Neural cell (in vitro differentiated cells): Measurements from ENCODE around the gene PPHLN1. TPM values are rescaled to one million over a fixed set of nuclear protein-coding genes. Genes with fewer than 3 reads are reported as not detected.

Experiments
- H2AFZ ChIP-seq: fragments of 200-600, 300-800 bp; sonication (generic), shearing (Covaris generic); 2 replicates; pipeline ENCODE4 v1.6.0; 2014; ENCODE audit warnings: low read depth, mild to moderate bottlenecking, antibody characterized with exemption, low read length, moderate library complexity
- H3F3A ChIP-seq: fragments of 200-600 bp; shearing (Covaris generic); 2 replicates; pipeline ENCODE4 v1.6.1; 2016; ENCODE audit warnings: mild to moderate bottlenecking, moderate library complexity, mixed read lengths, antibody characterized with exemption, low read length; ENCODE audit not compliant: insufficient read depth, poor library complexity, severe bottlenecking
- H3K27ac ChIP-seq: fragments of 200-600, 300-800 bp; sonication (generic), shearing (Covaris generic); 2 replicates; pipeline ENCODE4 v1.5.1; 2014; ENCODE audit warnings: mild to moderate bottlenecking, low read length, moderate library complexity
- H3K27me3 ChIP-seq: fragments of 300-800, 200-600 bp; sonication (generic), shearing (Covaris generic); 2 replicates; pipeline ENCODE4 v1.6.0; 2014; ENCODE audit warnings: mild to moderate bottlenecking, low read depth, low read length, moderate library complexity; ENCODE audit not compliant: insufficient read depth
- H3K36me3 ChIP-seq: fragments of 300-800, 200-600 bp; sonication (generic), shearing (Covaris generic); 2 replicates; pipeline ENCODE4 v1.5.1; 2014; ENCODE audit warnings: mild to moderate bottlenecking, antibody characterized with exemption, low read length, moderate library complexity; ENCODE audit not compliant: insufficient read depth
- H3K4me2 ChIP-seq: fragments of 300-800, 200-600 bp; sonication (generic), shearing (Covaris generic); 2 replicates; pipeline ENCODE4 v1.6.0; 2014; ENCODE audit warnings: mild to moderate bottlenecking, low read length
- H3K4me3 ChIP-seq: fragments of 300-800, 200-600 bp; sonication (generic), shearing (Covaris generic); 2 replicates; pipeline ENCODE4 v1.5.1; 2014; ENCODE audit warnings: mild to moderate bottlenecking, low read length, moderate library complexity
- H3K79me2 ChIP-seq: fragments of 200-600 bp; shearing (Covaris generic); replicated peaks from 2 replicates; pipeline ENCODE4 v1.6.0; 2014; ENCODE audit warnings: mild to moderate bottlenecking, low read length, moderate library complexity; ENCODE audit not compliant: insufficient read depth
- H3K9ac ChIP-seq: fragments of 300-800, 200-600 bp; sonication (generic), shearing (Covaris generic); 2 replicates; pipeline ENCODE4 v1.6.1; 2016; ENCODE audit warnings: mild to moderate bottlenecking, low read length, mixed read lengths
- H3K9me2 ChIP-seq: fragments of 200-600 bp; shearing (Covaris generic); 2 replicates; pipeline ENCODE4 v1.6.1; 2016; ENCODE audit warnings: mild to moderate bottlenecking, low read length, mixed read lengths; ENCODE audit not compliant: insufficient read depth
- H3K9me3 ChIP-seq: fragments of 200-600, 300-800 bp; sonication (generic), shearing (Covaris generic); 2 replicates; pipeline ENCODE4 v1.6.1; 2016; ENCODE audit warnings: mild to moderate bottlenecking, mixed run types, low read length, moderate library complexity, mixed read lengths
- H4K20me1 ChIP-seq: fragments of 200-600 bp; shearing (Covaris generic); 2 replicates; pipeline ENCODE4 v1.6.1; 2016; ENCODE audit warnings: mild to moderate bottlenecking, mixed run types; ENCODE audit not compliant: insufficient read depth
- EP300 ChIP-seq: fragments of 450-650 bp; conservative IDR thresholded peaks from 2 replicates; pipeline ENCODE4 v1.6.1; 2014; ENCODE audit warnings: antibody characterized with exemption, mild to moderate bottlenecking, moderate library complexity; ENCODE audit not compliant: poor library complexity, severe bottlenecking
- EZH2 ChIP-seq: fragments of 200-600, 300-800 bp; shearing (Covaris generic), sonication (generic); IDR thresholded peaks from 2 replicates; pipeline ENCODE4 v1.6.1; 2014; ENCODE audit warnings: antibody characterized with exemption, low read length, borderline replicate concordance, mild to moderate bottlenecking; ENCODE audit not compliant: insufficient read depth, poor library complexity, severe bottlenecking
- MXI1 ChIP-seq: fragments of 450-650 bp; conservative IDR thresholded peaks from 2 replicates; pipeline ENCODE4 v1.6.1; 2014; ENCODE audit warnings: antibody characterized with exemption, mild to moderate bottlenecking; ENCODE audit not compliant: poor library complexity, severe bottlenecking
- POLR2AphosphoS5 ChIP-seq: IDR thresholded peaks from 2 replicates; pipeline ENCODE4 v1.6.1; 2012
- RAD21 ChIP-seq: fragments of 450-650 bp; conservative IDR thresholded peaks from 2 replicates; pipeline ENCODE4 v1.6.1; 2014; ENCODE audit warnings: antibody characterized with exemption, mild to moderate bottlenecking, moderate library complexity
- SMC3 ChIP-seq: fragments of 450-650 bp; conservative IDR thresholded peaks from 2 replicates; pipeline ENCODE4 v1.6.1; 2014; ENCODE audit warnings: antibody characterized with exemption, mild to moderate bottlenecking, moderate library complexity; ENCODE audit not compliant: poor library complexity
- TAF1 ChIP-seq: IDR thresholded peaks from 2 replicates; pipeline ENCODE4 v1.6.1; 2012; ENCODE audit warnings: low read depth
- polyA plus RNA-seq: library from polyadenylated mRNA; depleted of rRNA; stranded (reverse); fragments of >200 nt; gene quantifications from 2 replicates; pipeline ENCODE4 v1.2.3, GENCODE V29; 2014
- TF ChIP-seq, protein P1 (sequence below): IDR thresholded peaks from 2 replicates; pipeline ENCODE4 v1.6.1; 2012; ENCODE audit warnings: borderline replicate concordance
- TF ChIP-seq, protein P2 (sequence below): fragments of 450-650 bp; IDR thresholded peaks from 2 replicates; pipeline ENCODE4 v1.5.1; 2014; ENCODE audit warnings: antibody characterized with exemption, mild to moderate bottlenecking, moderate library complexity; ENCODE audit not compliant: poor library complexity, severe bottlenecking

PPHLN1 gene
- polyA plus RNA-seq, 1 donor from 2014 or later = 192 TPM

DNA sequence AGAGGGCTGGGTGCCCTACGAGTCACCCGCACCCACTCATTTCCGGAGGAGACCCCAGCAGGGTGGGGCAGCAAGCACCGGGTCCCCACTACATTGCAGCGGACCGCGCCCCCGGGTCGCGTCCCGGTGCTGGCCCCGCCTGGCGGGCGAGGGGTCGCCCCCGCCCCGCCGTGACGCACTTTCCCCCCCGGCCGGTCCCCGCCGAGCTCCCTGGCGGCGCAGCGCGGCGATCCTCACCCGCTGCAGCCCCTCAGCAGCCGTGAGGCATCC lies 157.5 kb downstream of the PPHLN1 start:
- Histone ChIP-seq H3K9ac (peak overlapping the region; percentile 82), H3K27me3 (no peaks in the 10 kb centered on the region), H3K36me3 (no peaks in the 10 kb centered on the region), H3K27ac (peak overlapping the region; percentile 65), H3K4me3 (peak overlapping the region; percentile 83), H3K4me2 (no peak overlapping the region), H3K9me2 (no peaks in the 10 kb centered on the region), H3K9me3 (no peaks in the 10 kb centered on the region), H4K20me1 (no peaks in the 10 kb centered on the region), H3K79me2 (peaks cover 26% of the 10 kb centered on the region), H3F3A (no peaks in the 10 kb centered on the region), H2AFZ (no peak overlapping the region)
- TF ChIP-seq, protein P1, sequence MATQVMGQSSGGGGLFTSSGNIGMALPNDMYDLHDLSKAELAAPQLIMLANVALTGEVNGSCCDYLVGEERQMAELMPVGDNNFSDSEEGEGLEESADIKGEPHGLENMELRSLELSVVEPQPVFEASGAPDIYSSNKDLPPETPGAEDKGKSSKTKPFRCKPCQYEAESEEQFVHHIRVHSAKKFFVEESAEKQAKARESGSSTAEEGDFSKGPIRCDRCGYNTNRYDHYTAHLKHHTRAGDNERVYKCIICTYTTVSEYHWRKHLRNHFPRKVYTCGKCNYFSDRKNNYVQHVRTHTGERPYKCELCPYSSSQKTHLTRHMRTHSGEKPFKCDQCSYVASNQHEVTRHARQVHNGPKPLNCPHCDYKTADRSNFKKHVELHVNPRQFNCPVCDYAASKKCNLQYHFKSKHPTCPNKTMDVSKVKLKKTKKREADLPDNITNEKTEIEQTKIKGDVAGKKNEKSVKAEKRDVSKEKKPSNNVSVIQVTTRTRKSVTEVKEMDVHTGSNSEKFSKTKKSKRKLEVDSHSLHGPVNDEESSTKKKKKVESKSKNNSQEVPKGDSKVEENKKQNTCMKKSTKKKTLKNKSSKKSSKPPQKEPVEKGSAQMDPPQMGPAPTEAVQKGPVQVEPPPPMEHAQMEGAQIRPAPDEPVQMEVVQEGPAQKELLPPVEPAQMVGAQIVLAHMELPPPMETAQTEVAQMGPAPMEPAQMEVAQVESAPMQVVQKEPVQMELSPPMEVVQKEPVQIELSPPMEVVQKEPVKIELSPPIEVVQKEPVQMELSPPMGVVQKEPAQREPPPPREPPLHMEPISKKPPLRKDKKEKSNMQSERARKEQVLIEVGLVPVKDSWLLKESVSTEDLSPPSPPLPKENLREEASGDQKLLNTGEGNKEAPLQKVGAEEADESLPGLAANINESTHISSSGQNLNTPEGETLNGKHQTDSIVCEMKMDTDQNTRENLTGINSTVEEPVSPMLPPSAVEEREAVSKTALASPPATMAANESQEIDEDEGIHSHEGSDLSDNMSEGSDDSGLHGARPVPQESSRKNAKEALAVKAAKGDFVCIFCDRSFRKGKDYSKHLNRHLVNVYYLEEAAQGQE = no peak
- TF ChIP-seq EP300 (no peak), EZH2 (no peak), TAF1 (no peak), MXI1 (no peak), SMC3 (no peak), RAD21 (no peak), POLR2AphosphoS5 (no peak)
- TF ChIP-seq, protein P2, sequence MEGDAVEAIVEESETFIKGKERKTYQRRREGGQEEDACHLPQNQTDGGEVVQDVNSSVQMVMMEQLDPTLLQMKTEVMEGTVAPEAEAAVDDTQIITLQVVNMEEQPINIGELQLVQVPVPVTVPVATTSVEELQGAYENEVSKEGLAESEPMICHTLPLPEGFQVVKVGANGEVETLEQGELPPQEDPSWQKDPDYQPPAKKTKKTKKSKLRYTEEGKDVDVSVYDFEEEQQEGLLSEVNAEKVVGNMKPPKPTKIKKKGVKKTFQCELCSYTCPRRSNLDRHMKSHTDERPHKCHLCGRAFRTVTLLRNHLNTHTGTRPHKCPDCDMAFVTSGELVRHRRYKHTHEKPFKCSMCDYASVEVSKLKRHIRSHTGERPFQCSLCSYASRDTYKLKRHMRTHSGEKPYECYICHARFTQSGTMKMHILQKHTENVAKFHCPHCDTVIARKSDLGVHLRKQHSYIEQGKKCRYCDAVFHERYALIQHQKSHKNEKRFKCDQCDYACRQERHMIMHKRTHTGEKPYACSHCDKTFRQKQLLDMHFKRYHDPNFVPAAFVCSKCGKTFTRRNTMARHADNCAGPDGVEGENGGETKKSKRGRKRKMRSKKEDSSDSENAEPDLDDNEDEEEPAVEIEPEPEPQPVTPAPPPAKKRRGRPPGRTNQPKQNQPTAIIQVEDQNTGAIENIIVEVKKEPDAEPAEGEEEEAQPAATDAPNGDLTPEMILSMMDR = no peak

DNA sequence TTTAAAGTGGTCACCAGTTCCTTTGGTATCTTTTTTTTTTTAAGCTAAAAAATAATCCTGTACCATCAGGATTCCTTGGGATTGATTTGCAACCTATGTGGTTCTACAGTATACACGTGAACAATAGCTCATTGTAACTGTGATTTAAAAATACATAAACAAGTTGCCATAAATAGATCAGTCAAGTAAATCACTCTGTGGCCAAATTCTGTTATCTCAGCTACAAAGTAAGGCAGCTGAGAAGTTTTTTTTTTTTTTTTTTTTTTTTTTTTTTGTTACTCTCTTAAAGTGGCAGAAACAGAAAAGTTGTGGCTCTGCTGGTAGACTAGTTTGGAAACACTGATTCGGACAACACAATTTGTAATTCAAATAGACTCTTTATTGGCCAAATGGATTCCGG lies 159.0 kb downstream of the PPHLN1 start:
- Histone ChIP-seq H3K9me3 (no peaks in the 10 kb centered on the region), H3F3A (no peaks in the 10 kb centered on the region), H3K27me3 (no peaks in the 10 kb centered on the region), H4K20me1 (no peaks in the 10 kb centered on the region), H2AFZ (no peak overlapping the region), H3K9ac (no peak overlapping the region), H3K9me2 (no peaks in the 10 kb centered on the region), H3K4me3 (peak overlapping the region; percentile 83), H3K27ac (no peak overlapping the region), H3K36me3 (no peaks in the 10 kb centered on the region), H3K4me2 (no peak overlapping the region), H3K79me2 (peaks cover 25% of the 10 kb centered on the region)
- TF ChIP-seq POLR2AphosphoS5 = no peak
- no peak for TF ChIP-seq EZH2
- TF ChIP-seq, protein P1 = no peak
- no peak for TF ChIP-seq EP300
- no peak for TF ChIP-seq TAF1
- no peak for TF ChIP-seq MXI1
- no peak for TF ChIP-seq SMC3
- TF ChIP-seq, protein P2 = no peak
- no peak for TF ChIP-seq RAD21
